ENCODE results near the gene ERCC6L2.

Gene ERCC6L2

GRCh38 chr9:95870906-95871305 lies 4.6 kb upstream of the ERCC6L2 start:
- DNase-seq = no peak

DNA sequence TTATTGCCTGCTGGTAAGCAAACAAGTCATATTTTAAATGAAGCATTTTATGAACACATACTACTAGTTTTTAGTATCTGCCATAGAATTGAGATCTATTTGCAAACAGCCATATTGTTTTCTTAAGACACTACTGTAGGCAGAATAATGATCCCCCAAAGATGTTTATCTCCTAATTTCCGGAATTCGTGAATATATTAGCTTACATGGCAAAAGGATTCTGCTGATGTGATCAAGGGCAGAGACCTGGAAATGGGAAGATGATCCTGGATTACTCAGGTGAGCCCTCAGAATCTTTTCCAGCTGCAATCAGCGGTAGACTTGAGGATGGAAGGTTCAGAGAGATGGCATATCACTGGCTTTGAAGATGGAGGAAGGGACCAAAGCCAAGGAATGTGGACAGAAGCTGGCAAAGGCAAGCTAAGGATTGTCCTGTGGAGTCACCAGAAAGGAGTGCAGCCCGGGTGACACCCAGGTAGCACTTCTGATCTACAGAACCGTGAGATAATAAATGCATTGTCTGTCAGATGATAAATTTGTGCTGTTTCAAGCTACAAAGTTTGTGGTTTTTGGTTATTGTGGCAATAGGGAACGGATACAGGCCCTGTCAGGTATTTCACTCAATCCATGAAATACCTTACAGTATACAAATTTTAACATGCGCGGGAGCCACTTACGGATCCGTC lies 1.0 kb upstream of the ERCC6L2 start:
- DNase-seq = no peak

DNA sequence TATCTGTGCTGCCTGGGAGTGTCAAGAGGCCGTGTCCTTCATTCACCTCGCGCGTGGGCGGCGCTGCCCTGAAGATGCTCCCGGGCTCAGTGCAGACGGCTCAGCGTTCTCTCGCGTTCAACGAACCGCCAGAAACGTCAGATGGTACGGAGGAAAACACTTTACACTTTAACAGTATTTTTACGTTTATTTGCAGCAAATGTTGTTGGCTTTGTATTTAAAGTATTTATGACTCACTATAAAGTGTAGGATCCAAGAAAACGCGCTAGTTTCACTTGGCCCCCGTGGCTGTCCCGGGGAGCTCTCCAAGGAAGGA lies 544 bp upstream of the ERCC6L2 start:
- peak; percentile 84 for DNase-seq

DNA sequence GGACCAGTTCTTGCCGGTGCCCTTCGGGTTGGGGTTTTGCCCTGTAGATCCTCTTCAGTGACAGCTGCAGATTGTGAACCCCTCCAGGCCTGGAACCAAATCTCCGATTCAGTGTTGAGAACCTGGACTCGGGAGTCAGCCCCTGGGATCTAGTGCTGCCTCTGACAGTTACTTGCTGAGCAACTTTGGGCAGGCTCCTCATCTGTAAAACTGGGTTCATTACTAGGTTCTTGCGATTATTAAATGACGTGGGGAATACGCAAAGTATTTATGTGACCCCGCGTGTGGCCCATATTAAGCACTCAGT lies 600 bp downstream of the ERCC6L2 start:
- DNase-seq = no peak

DNA sequence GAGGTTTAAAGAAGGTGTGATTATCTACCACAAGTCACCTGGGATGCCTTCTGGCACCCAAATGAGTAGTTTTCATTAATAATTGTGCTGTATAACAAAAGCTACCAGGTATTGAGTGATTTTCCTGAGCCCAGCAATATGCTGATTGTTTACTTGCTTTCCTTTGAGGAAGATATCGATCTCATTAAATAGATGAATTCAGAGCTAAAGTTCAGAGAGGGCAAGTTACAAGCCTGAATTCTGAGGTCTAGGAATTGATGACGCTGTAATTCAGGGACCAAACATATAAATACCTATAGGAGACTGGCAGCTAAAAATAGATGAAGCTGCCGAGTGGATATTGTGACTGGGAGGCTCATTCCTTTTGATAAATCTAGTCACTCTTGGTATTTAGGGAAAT lies 1.1 kb downstream of the ERCC6L2 start:
- DNase-seq = no peak

DNA sequence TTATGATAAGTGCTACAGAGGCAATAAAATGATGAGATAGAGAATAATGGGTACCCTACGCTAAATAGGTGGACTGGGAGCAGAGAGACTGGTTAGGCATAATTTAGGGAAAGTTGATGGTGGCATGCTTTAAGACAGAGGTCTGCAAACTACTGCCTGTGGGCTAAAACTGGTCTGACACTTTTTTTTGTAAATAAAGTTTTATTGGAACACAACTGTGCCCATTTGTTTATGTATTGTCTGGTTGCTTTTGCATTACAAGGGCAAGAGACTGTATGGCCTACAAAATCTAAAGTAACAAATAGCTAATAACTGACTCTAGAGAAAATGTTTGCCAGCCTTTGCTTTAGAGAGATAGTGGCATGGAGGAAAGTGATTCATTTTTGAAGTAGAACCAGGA lies 2.5 kb downstream of the ERCC6L2 start:
- DNase-seq = no peak

DNA sequence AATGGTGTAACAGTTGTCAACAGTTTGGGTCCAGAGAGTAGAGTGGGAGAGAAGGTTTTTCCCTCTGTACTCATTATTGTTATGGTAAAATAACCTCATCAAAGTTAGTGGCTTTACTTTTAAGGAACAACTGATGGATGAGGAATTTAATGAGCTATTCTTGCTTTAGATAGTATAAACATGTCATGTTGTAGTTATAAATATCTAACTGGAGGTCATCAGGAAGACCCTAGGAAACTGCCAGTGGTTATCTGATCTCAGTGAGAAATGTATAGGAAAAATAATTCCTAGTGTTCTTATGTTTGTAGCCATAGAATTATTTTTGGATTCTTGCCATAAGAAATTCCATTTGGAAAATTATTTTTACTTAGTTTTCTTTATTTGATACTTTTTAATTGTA lies 4.1 kb downstream of the ERCC6L2 start:
- no peak for DNase-seq

GRCh38 chr9:95880021-95880690 lies 4.7 kb downstream of the ERCC6L2 start:
- no peak for DNase-seq

DNA sequence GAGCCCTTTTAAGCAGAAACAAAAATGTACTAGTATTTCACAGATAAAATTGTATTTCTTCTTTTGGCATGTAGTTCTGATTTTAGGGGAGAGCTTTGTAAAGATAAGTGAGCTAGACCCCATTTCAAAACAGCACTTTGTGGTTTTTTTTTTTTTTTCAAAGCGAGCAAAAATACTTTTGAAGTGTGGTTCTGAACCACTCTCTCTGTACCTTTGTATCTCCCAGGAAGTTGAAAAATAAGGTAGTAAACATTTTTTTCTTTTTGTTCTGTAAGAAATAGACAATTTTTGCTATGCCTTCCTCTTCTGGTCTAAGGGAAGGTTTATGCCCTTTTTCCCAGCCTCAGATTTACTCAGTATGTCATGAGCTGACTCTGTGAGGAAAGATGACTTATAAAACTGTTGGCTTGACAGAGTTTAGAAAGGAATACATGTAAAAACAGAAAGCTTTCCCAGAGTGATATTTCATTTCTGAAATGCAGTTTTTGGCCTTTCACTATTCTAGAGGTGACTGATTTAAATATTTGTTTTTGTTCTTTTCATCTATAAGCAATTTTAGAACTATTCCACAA lies 12.5 kb downstream of the ERCC6L2 start:
- no peak for DNase-seq

- DNase-seq = no peak
These were observed 15.1 kb downstream of the ERCC6L2 start for GRCh38 chr9:95890594-95890993.

- DNase-seq = no peak
These were observed 15.7 kb downstream of the ERCC6L2 start for GRCh38 chr9:95891067-95891671.

- DNase-seq = no peak
These were observed 17.2 kb downstream of the ERCC6L2 start for GRCh38 chr9:95892690-95893089.

DNA sequence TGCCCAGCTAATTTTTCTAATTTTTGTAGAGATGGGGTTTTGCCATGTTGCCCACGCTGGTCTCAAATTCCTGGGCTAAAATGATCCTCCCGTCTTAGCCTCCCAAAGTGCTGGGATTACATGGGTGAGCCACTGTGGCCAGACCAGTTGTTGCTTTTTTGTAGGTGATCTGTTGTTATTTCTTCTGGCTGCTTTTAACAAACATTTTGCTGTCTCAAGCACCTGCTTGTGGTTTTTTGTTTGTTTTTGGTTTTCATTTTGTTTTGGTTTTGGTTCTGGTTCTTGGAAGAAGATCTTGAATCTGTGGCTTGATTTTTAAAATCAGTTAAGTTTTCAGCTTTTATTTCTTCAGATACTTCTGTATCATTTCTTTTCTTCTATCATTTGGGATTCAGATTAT lies 21.1 kb downstream of the ERCC6L2 start:
- no peak for DNase-seq

- no peak for DNase-seq
These were observed 26.0 kb downstream of the ERCC6L2 start for GRCh38 chr9:95901506-95901905.

DNA sequence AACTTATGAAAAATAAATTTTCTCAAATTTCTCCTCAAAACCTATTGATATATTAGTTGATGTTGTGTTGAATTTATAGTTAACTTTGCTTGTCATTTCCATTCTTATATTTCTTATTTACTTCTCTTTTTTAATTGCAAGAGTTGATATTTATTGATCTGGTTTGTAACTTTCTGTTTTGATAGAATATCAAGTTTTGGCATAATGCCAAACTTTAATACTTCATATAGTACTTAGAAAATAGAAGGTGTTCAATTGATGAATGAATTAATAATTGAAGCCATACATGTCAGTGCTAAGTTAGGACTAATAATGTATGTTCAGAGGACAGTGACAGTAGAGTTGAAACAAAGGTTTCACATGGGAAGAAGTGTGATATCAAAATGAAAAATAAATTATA lies 27.9 kb downstream of the ERCC6L2 start:
- no peak for DNase-seq

GRCh38 chr9:95907794-95908193 lies 32.3 kb downstream of the ERCC6L2 start:
- DNase-seq = no peak

DNA sequence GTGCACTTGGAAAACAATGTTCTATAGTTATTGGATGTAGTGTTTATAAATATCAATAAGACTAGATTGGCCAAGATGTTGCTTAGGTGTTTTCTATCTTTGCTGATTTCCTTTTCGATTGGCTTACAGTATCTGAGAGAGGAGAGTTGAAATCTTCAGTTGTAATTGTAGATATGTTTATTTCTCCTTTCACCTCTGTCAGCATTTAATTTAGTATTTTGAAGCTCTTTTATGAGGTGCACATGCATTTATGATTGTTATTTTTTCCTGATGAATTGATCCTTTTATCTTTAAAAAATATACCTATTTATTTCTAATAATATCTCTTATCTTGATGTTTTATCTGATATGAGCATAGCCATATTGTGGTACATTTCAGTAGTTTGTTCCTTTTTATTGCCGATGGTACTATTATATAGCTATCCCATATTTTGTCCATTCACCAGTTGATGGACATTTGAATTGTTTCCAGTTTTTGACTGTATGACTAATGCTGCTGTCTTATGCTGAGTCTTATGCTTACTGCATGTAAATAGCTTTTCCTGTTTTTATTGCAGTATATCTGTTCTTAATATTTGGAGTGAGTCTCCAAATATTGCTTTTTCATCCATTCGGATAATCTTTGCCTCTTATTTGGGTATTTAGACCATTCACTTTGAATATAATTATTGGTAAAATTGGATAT lies 34.7 kb downstream of the ERCC6L2 start:
- no peak for DNase-seq

DNA sequence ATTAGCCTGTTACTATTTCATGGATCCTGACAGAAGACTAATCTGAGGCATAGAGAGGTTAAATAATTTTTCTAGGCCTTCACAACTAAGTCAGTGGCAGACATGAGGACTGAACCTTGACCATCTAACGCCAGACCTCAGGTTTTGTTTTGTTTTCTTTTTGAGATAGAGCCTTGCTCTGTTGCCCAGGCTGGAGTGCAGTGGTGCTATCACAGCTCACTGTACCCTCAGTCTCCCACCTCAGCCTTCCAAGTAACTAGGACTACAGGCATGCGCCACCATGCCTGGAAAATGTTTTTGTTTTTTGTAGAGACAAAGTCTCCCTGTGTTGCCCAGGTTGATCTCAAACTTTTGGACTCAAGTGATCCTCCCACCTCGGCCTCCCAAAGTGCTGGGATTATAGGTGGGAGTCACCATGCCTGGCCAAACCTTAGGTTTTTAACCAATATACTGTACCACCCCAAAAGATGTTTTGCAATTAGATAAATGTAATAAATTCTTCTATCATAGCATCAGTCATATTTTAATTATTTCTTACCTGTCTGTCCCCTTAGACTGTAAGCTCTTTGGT lies 35.4 kb downstream of the ERCC6L2 start:
- no peak for DNase-seq

DNA sequence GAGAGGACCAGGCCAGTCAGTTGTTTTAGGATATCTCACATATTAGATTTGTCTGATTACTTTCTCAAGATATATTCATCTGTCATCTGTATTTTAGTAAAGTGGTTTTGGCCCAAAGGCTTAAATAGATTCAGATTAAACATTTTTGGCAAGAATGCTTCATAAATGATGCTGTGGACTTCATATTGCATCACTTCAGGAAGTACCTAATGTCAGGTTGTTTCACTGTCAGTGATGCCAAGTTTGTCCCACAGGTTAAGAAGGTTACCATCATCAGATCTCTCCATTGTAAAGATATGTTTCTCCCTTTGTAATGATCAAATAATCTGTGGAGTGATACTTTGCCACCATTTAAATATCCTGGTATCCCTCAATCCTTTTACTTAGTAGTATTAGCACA lies 37.3 kb downstream of the ERCC6L2 start:
- DNase-seq = no peak

DNA sequence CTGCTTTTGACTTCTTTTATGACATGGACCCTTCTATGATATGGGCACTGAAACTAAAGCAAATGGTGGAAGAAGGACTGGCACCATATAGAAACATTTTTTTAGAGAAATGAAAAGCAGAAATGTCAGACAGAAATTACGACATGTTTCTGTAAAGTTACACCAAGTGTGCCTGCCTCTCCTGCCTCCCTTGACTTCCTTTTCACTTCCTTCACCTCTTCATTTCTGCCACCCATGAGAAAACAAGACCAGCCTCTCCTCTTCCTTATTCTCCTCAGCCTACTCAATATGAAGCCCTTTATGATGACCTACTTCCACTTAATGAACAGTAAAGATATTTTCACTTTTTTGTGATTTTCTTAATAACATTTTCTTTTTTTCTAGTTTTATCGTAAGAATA lies 44.5 kb downstream of the ERCC6L2 start:
- no peak for DNase-seq

DNA sequence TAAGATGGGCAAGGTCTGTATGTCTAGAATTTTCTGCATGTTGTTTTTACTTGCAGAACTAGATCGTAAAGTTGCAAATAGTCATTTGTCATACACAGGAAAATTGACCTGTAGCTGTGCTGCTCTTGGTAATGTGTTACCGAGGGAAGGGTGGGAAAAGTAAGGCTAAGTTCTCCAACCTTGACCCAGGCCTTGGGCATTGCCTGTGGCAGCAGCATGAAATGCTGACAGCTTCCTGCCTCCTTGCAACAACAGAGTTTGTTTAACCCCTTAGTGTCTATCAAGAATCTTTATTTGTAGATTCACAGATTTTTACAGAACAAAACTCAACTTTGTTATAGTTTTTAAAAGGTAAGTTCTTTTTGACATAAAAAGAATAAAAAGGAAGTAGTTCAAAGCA lies 48.3 kb downstream of the ERCC6L2 start:
- no peak for DNase-seq

DNA sequence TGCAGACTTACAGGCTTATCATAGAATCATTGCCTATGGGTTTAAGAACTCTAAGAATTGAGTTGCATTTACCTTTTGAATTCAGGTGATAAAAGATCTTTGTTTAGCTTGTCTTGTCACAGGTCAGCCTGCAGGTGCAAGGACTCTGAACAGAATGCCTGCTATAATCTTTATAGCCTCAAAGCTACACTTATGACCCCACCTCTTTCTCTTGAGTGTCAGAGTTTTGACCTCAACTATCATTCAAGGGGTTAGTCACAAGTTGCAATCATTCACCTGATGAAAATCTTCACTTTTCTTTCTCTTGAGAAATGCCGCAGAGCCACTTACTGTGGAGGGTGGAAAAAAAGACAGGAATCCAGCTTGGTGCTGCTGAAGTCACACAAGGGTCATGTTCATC lies 49.5 kb downstream of the ERCC6L2 start:
- no peak for DNase-seq

DNA sequence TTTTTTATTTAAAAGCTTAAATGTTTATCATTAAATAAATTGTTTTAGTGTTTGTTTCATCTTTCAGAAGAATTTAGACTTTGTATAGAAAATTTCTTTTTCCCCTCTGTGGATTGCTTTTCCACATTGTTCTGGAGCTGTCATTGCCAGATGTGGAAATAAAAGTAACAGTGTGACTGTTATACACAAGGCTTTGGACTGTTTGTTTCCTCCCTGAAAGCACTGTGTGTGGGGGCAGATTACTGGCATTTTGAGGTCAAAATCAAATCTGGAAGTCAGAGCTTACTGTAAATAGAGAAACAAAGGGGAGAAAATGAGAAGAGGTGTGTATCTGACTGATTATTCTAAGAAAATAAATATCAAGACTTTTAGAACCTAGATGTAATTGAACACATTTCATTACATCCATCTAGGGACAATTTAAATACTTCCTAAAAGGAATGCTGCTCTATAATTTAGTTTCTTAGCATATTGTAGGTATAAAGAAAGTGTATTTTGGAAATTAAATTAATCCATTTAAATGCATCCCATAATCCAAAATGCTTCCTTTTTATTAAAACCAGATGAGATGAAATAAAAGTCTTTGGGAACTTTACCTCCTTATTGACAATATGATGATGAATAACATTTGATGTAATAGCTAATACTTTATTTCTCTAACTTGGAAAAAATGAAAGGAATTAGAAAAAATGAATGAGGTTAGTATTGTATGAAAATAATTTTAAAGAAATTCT lies 51.9 kb downstream of the ERCC6L2 start:
- DNase-seq = no peak
